HEK293T (cell line): ENCODE data around the gene MED12L.

Source experiments
- CTCF ChIA-PET: fragments of 350-600 bp; formaldehyde crosslinking; extraction: SDS; loops from one replicate; lab custom pipeline; 2021; ENCODE audit warnings: antibody characterized with exemption, inconsistent platforms; lab: Yijun Ruan, JAX
- POLR2A ChIA-PET: fragments of 350-600 bp; formaldehyde crosslinking; extraction: SDS; loops from one replicate; lab custom pipeline; 2020; ENCODE audit warnings: antibody characterized with exemption, inconsistent platforms; lab: Yijun Ruan, JAX
- DNase-seq: peaks from one replicate; pipeline ENCODE4 v3.0.0; 2012; ENCODE audit warnings: mixed read lengths; ENCODE audit errors: extremely low spot score
- ARNT ChIP-seq: fragments of 450-650 bp; IDR thresholded peaks from 2 replicates; pipeline ENCODE4 v1.6.1; 2017; ENCODE audit warnings: mild to moderate bottlenecking
- BHLHE40 ChIP-seq: fragments of 450-650 bp; IDR thresholded peaks from 2 replicates; pipeline ENCODE4 v1.6.1; 2016; ENCODE audit warnings: mild to moderate bottlenecking, moderate library complexity, borderline replicate concordance
- CTBP1 ChIP-seq: fragments of 450-650 bp; IDR thresholded peaks from 2 replicates; pipeline ENCODE4 v1.6.1; 2016; ENCODE audit warnings: borderline replicate concordance
- ELF4 ChIP-seq: fragments of 450-650 bp; IDR thresholded peaks from 2 replicates; pipeline ENCODE4 v1.6.1; 2017; ENCODE audit warnings: antibody characterized with exemption
- FOXA1 ChIP-seq: fragments of 450-650 bp; IDR thresholded peaks from 2 replicates; pipeline ENCODE4 v1.6.1; 2016; ENCODE audit warnings: mild to moderate bottlenecking
- FOXK2 ChIP-seq: fragments of 450-650 bp; IDR thresholded peaks from 2 replicates; pipeline ENCODE4 v1.6.1; 2016; ENCODE audit warnings: mild to moderate bottlenecking
- FOXM1 ChIP-seq: fragments of 450-650 bp; IDR thresholded peaks from 2 replicates; pipeline ENCODE4 v1.6.1; 2017; ENCODE audit warnings: mild to moderate bottlenecking, borderline replicate concordance
- HDGF ChIP-seq: fragments of 450-650 bp; IDR thresholded peaks from 2 replicates; pipeline ENCODE4 v1.6.1; 2017; ENCODE audit warnings: antibody characterized with exemption, borderline replicate concordance
- L3MBTL2 ChIP-seq: fragments of 450-650 bp; conservative IDR thresholded peaks from 2 replicates; pipeline ENCODE4 v1.6.1; 2016; ENCODE audit warnings: mild to moderate bottlenecking
- LEF1 ChIP-seq: fragments of 450-650 bp; IDR thresholded peaks from 2 replicates; pipeline ENCODE4 v1.6.1; 2017; ENCODE audit warnings: mild to moderate bottlenecking, borderline replicate concordance
- NFRKB ChIP-seq: fragments of 450-650 bp; IDR thresholded peaks from 2 replicates; pipeline ENCODE4 v1.6.1; 2016; ENCODE audit warnings: mild to moderate bottlenecking, moderate library complexity
- PKNOX1 ChIP-seq: fragments of 450-650 bp; IDR thresholded peaks from 2 replicates; pipeline ENCODE4 v1.6.1; 2016
- SP1 ChIP-seq: fragments of 450-650 bp; IDR thresholded peaks from 2 replicates; pipeline ENCODE4 v1.6.1; 2017
- SUZ12 ChIP-seq: fragments of 450-650 bp; IDR thresholded peaks from 2 replicates; pipeline ENCODE4 v1.6.1; 2016; ENCODE audit warnings: mild to moderate bottlenecking
- TARDBP ChIP-seq: fragments of 450-650 bp; IDR thresholded peaks from 2 replicates; pipeline ENCODE4 v1.6.1; 2016
- ZNF384 ChIP-seq: fragments of 450-650 bp; IDR thresholded peaks from 2 replicates; pipeline ENCODE4 v1.6.1; 2016

Gene MED12L

GRCh38 chr3:151367448-151367847 is 282.0 kb downstream of the MED12L start:
- TF ChIP-seq FOXK2 (no peak), ELF4 (no peak), BHLHE40 (no peak), FOXM1 (no peak), SP1 (no peak), FOXA1 (no peak), SUZ12 (no peak), TARDBP (no peak)
- DNase-seq: no peak
- POLR2A ChIA-PET: no interaction called here
- CTCF ChIA-PET: no interaction called here

- TF ChIP-seq PKNOX1 (no peak), SUZ12 (no peak), L3MBTL2 (no peak), ELF4 (no peak), ZNF384 (no peak), FOXA1 (no peak), BHLHE40 (no peak), ARNT (no peak), SP1 (no peak), FOXM1 (no peak), TARDBP (no peak), FOXK2 (no peak), LEF1 (no peak), HDGF (no peak), CTBP1 (no peak), NFRKB (no peak)
- POLR2A ChIA-PET: no interaction called here
- no peak for DNase-seq
- CTCF ChIA-PET: no interaction called here
Observed at GRCh38 chr3:151371526-151371925, 286.1 kb downstream of the MED12L start.

GRCh38 chr3:151372063-151372820 is 286.8 kb downstream of the MED12L start:
- CTCF ChIA-PET: no interaction called here
- POLR2A ChIA-PET: no interaction called here
- no peak for DNase-seq
- TF ChIP-seq TARDBP: no peak
- TF ChIP-seq CTBP1: no peak
- no peak for TF ChIP-seq FOXK2
- TF ChIP-seq FOXM1: no peak
- no peak for TF ChIP-seq SUZ12
- TF ChIP-seq PKNOX1: no peak
- no peak for TF ChIP-seq SP1
- no peak for TF ChIP-seq NFRKB
- TF ChIP-seq LEF1: no peak
- no peak for TF ChIP-seq FOXA1

GRCh38 chr3:151377768-151378385 is 292.4 kb downstream of the MED12L start:
- no peak for DNase-seq
- TF ChIP-seq FOXM1 (no peak), CTBP1 (no peak), HDGF (no peak), SUZ12 (no peak), BHLHE40 (no peak), FOXK2 (no peak), FOXA1 (no peak), L3MBTL2 (no peak), ARNT (no peak), ELF4 (no peak), LEF1 (no peak), SP1 (no peak), ZNF384 (no peak), TARDBP (no peak), PKNOX1 (no peak), NFRKB (no peak)
- ChIA-PET CTCF (interaction anchor here (1.1 kb wide), 1 partner anchor 14 kb away, joined by 4 read pairs; no protein-coding TSS in a partner anchor), POLR2A (no interaction called here)

GRCh38 chr3:151379083-151379734 is 293.7 kb downstream of the MED12L start:
- ChIA-PET CTCF (interaction anchor here (0.7 to 1.3 kb wide), 3 partner anchors 9 to 22 kb away, joined by 3 to 4 read pairs (median 3); no protein-coding TSS in a partner anchor), POLR2A (no interaction called here)
- TF ChIP-seq NFRKB (no peak), FOXK2 (no peak), BHLHE40 (no peak), FOXA1 (no peak), PKNOX1 (no peak), TARDBP (no peak)
- peak; percentile 38 for DNase-seq
